HepG2 (cell line): Measurements from ENCODE around the gene C16orf82. TPM values are rescaled to one million over a fixed set of nuclear protein-coding genes. Genes with fewer than 3 reads are reported as not detected.

Experiments used
- ATAC-seq: fragments of 200-7000 bp; cut with Tn5 transposase; 3 replicates; pipeline ENCODE4 v1.9.1; 2020; ENCODE audit warnings: mild to moderate bottlenecking, moderate library complexity
- BruUV-seq: library from RNA; stranded (reverse); fragments of 400-500 nt; replicated peaks from 2 replicates; lab custom pipeline; 2021; lab: Mats Ljungman, UMichigan
- CTCF ChIA-PET: fragments of 300-600 bp; formaldehyde crosslinking; extraction: SDS; loops from one replicate; lab custom pipeline; 2021; ENCODE audit warnings: low total read pairs, inconsistent platforms, low intra/inter-chr PET ratio; lab: Yijun Ruan, JAX
- POLR2A ChIA-PET: fragments of 350-600 bp; sonication (Branson Sonifier 250); formaldehyde crosslinking; loops from one replicate; lab custom pipeline; 2020; ENCODE audit warnings: antibody characterized with exemption, inconsistent platforms; lab: Yijun Ruan, JAX
- DNase-seq: peaks from one replicate; pipeline ENCODE4 v3.0.0-alpha.2; 2015; ENCODE audit warnings: low spot score
- FAIRE-seq: peaks from 3 replicates; lab custom pipeline; 2011; peaks lifted over from hg19 to GRCh38; lab: Jason Lieb, UNC
- H2AFZ ChIP-seq: one replicate; pipeline ENCODE4 v1.6.1; 2011; ENCODE audit warnings: low read length, inconsistent platforms
- H3K27ac ChIP-seq: fragments of 300-600 bp; 3 replicates; pipeline ENCODE4 v1.8.0; 2011; ENCODE audit warnings: mixed run types, mild to moderate bottlenecking, mixed read lengths, low read length, inconsistent platforms; ENCODE audit not compliant: insufficient read depth; ENCODE audit errors: extremely low read length
- H3K27me3 ChIP-seq, 2 experiments: fragments of 200-600 bp in 1 of 2; 2 replicates in 1 of 2; 3 replicates in 1 of 2; pipeline versions ENCODE4 v1.6.0 to v1.8.0; 2011; ENCODE audit warnings: low read length in 2 of 2, mild to moderate bottlenecking in 2 of 2, moderate library complexity in 2 of 2, inconsistent platforms in 1 of 2; ENCODE audit not compliant: insufficient read depth in 2 of 2, control insufficient read depth in 1 of 2
- H3K36me3 ChIP-seq, 2 experiments: fragments of 200-600 bp in 1 of 2; replicated peaks in 1 of 2; 2 replicates in 1 of 2; 3 replicates in 1 of 2; pipeline versions ENCODE4 v1.5.1 to v1.8.0; 2011; ENCODE audit warnings: low read length in 2 of 2, inconsistent platforms in 1 of 2; ENCODE audit not compliant: insufficient read depth in 2 of 2, control insufficient read depth in 1 of 2
- H3K4me1 ChIP-seq: 2 replicates; pipeline ENCODE4 v1.5.1; 2012; ENCODE audit warnings: low read length, inconsistent platforms; ENCODE audit not compliant: insufficient read depth
- H3K4me2 ChIP-seq: 2 replicates; pipeline ENCODE4 v1.6.0; 2011; ENCODE audit warnings: low read depth, low read length, inconsistent platforms
- H3K4me3 ChIP-seq, 3 experiments: fragments of 200-600 bp in 1 of 3; sonication (generic), shearing (Covaris generic) in 1 of 3; replicated peaks in 1 of 3; 2 replicates each; pipeline ENCODE4 v1.5.1; 2011 to 2016; ENCODE audit warnings: low read length in 3 of 3, inconsistent platforms in 2 of 3, low read depth in 2 of 3, mild to moderate bottlenecking in 2 of 3, control low read depth in 1 of 3, mixed read lengths in 1 of 3; ENCODE audit not compliant: insufficient read depth in 1 of 3
- H3K79me2 ChIP-seq: one replicate; pipeline ENCODE4 v1.6.1; 2011; ENCODE audit warnings: low read length, inconsistent platforms; ENCODE audit not compliant: insufficient read depth
- H3K9ac ChIP-seq: 2 replicates; pipeline ENCODE4 v1.6.0; 2011; ENCODE audit warnings: mild to moderate bottlenecking, low read depth, low read length, inconsistent platforms; ENCODE audit not compliant: insufficient read depth
- H3K9me3 ChIP-seq: 2 replicates; pipeline ENCODE4 v1.5.1; 2012; ENCODE audit warnings: mild to moderate bottlenecking, low read length
- H4K20me1 ChIP-seq: 2 replicates; pipeline ENCODE4 v1.6.0; 2011; ENCODE audit warnings: inconsistent platforms, mild to moderate bottlenecking, low read length, moderate library complexity; ENCODE audit not compliant: insufficient read depth
- CHD2 ChIP-seq: IDR thresholded peaks from 2 replicates; pipeline ENCODE4 v1.6.1; 2011; ENCODE audit warnings: low read depth, low read length, improper control_type of control experiment
- HMGA1 ChIP-seq: sonication (generic); formaldehyde crosslinking; conservative IDR thresholded peaks from 2 replicates; pipeline ENCODE4 v1.4.0; 2020; ENCODE audit warnings: missing genetic modification reagents
- KLF9 ChIP-seq: IDR thresholded peaks from 2 replicates; pipeline ENCODE4 v1.6.1; 2016; ENCODE audit warnings: low read depth
- MAFG ChIP-seq: sonication (generic); formaldehyde crosslinking; IDR thresholded peaks from 2 replicates; pipeline ENCODE4 v1.5.1; 2020; ENCODE audit warnings: mild to moderate bottlenecking, missing genetic modification reagents
- MXD1 ChIP-seq: sonication (generic); formaldehyde crosslinking; IDR thresholded peaks from 2 replicates; pipeline ENCODE4 v1.4.0; 2020; ENCODE audit warnings: mild to moderate bottlenecking, missing genetic modification reagents
- RFXANK ChIP-seq: IDR thresholded peaks from 2 replicates; pipeline ENCODE4 v1.6.1; 2016
- SP5 ChIP-seq: IDR thresholded peaks from 2 replicates; pipeline ENCODE4 v1.6.1; 2016; ENCODE audit warnings: low read depth, borderline replicate concordance
- SRF ChIP-seq: IDR thresholded peaks from 2 replicates; pipeline ENCODE4 v1.6.1; 2011; ENCODE audit warnings: mild to moderate bottlenecking, low read depth, low read length, moderate library complexity
- STAG1 ChIP-seq: sonication (generic); formaldehyde crosslinking; IDR thresholded peaks from 2 replicates; pipeline ENCODE4 v1.4.0; 2020; ENCODE audit warnings: missing genetic modification reagents
- STAT5B ChIP-seq: sonication (generic); formaldehyde crosslinking; IDR thresholded peaks from 2 replicates; pipeline ENCODE4 v1.4.0; 2020; ENCODE audit warnings: missing genetic modification reagents
- XRCC5 ChIP-seq: fragments of 200-400 bp; formaldehyde crosslinking; optimal IDR thresholded peaks from 2 replicates; pipeline ENCODE3; 2017; ENCODE audit warnings: mild to moderate bottlenecking, low read length
- ZMAT3 ChIP-seq: sonication (generic); formaldehyde crosslinking; conservative IDR thresholded peaks from 2 replicates; pipeline ENCODE4 v1.7.0; 2021; ENCODE audit warnings: missing genetic modification reagents
- ZNF121 ChIP-seq: sonication (generic); formaldehyde crosslinking; IDR thresholded peaks from 2 replicates; pipeline ENCODE4 v1.5.0; 2020; ENCODE audit warnings: mild to moderate bottlenecking, missing genetic modification reagents
- ZNF24 ChIP-seq: fragments of 450-650 bp; IDR thresholded peaks from 2 replicates; pipeline ENCODE4 v1.6.1; 2017; ENCODE audit warnings: antibody characterized with exemption, mild to moderate bottlenecking
- ZNF275 ChIP-seq: sonication (generic); formaldehyde crosslinking; IDR thresholded peaks from 2 replicates; pipeline ENCODE4 v1.8.0; 2022; ENCODE audit warnings: missing genetic modification reagents, mild to moderate bottlenecking, inconsistent platforms, borderline replicate concordance
- ZNF280B ChIP-seq: sonication (generic); formaldehyde crosslinking; IDR thresholded peaks from 2 replicates; pipeline ENCODE4 v1.5.0; 2020; ENCODE audit warnings: missing genetic modification reagents, mild to moderate bottlenecking, borderline replicate concordance
- ZNF44 ChIP-seq: sonication (generic); formaldehyde crosslinking; IDR thresholded peaks from 2 replicates; pipeline ENCODE4 v1.5.1; 2020; ENCODE audit warnings: mild to moderate bottlenecking, missing genetic modification reagents
- ZNF614 ChIP-seq: IDR thresholded peaks from 2 replicates; pipeline ENCODE4 v1.6.1; 2018; ENCODE audit warnings: missing biosample characterization, missing genetic modification reagents, inconsistent platforms, borderline replicate concordance
- ZNF792 ChIP-seq: IDR thresholded peaks from 2 replicates; pipeline ENCODE4 v1.6.1; 2016
- ZSCAN31 ChIP-seq: sonication (generic); formaldehyde crosslinking; IDR thresholded peaks from 2 replicates; pipeline ENCODE4 v1.5.0; 2020; ENCODE audit warnings: low read depth, mild to moderate bottlenecking, missing genetic modification reagents
- WGBS: methylation state at CpG from one replicate; pipeline ENCODE4 v1.1.6; 2017; ENCODE audit warnings: low lambda C conversion rate; 5-methylcytosine and 5-hydroxymethylcytosine counted together
- in situ Hi-C: cut with HindIII; loops from 2 replicates; pipeline ENCODE4 v1.10.0; 2017; ENCODE audit warnings: low pct_unique_long_range_greater_than_20kb; ENCODE audit not compliant: extremely low pct_ligation_motif_present
- intact Hi-C: fragments of 100-400 bp; cut with micrococcal nuclease; formaldehyde crosslinking; loops from one replicate; pipeline ENCODE4 v1.10.0; 2022; ENCODE audit not compliant: unreplicated experiment
- polyA plus RNA-seq, 8 experiments: library from polyadenylated mRNA; depleted of rRNA in 3 of 8; stranded (reverse) in 7 of 8; unstranded in 1 of 8; fragments of >200 nt; fragmentation: Illumina TruSeq in 4 of 8; extraction: Trizol in 4 of 8; gene quantifications; 2 replicates each; pipeline versions ENCODE4 v1.2.1 to v1.2.3, GENCODE V29; 2011 to 2016; ENCODE audit warnings: low read depth in 4 of 8, missing spikeins in 1 of 8, mixed read lengths in 1 of 8; ENCODE audit not compliant: insufficient read depth in 1 of 8
- total RNA-seq, 5 experiments: library from RNA; depleted of rRNA; stranded (reverse); fragments of >200 nt; fragmentation: Illumina TruSeq; extraction: Trizol; gene quantifications; 2 replicates each; pipeline ENCODE4 v1.2.3, GENCODE V29; 2016; ENCODE audit warnings: low read depth in 1 of 5

Gene C16orf82
- total and polyA plus RNA-seq, 2 of the 13 experiments (the other 11 are each of a cell fraction or from before 2014, with no cell fraction given), result not detected

GRCh38 chr16:27073733-27074132 is 7.0 kb downstream of the C16orf82 start:
- Histone ChIP-seq H4K20me1 (no peaks in the 10 kb centered on the region), H2AFZ (no peak overlapping the region), H3K4me3 (no peak overlapping the region), H3K9me3 (0 out of 2 replicates have a peak, but pooled peaks cover 3% of the 10 kb centered on the region)
- no peak for DNase-seq
- 1% methylated on average over 10 of the region's 11 CpGs for WGBS
- intact Hi-C loops, result no loop called here
- POLR2A ChIA-PET, result no interaction called here
- TF ChIP-seq ZNF121 (CRISPR knock-in tag) (no peak), ZMAT3 (no peak), ZNF24 (no peak), ZSCAN31 (CRISPR knock-in tag) (no peak), SP5 (CRISPR knock-in tag) (no peak), MXD1 (CRISPR knock-in tag) (0 out of 2 replicates have a peak, but pooled peaks have one; percentile 21)
- TF ChIP-seq, all 625 proteins: peak for 1
- peak; percentile 59 for ATAC-seq
- in situ Hi-C loops, result no loop called here
- Histone ChIP-seq H3K4me1 (no peaks in the 10 kb centered on the region), H3K79me2 (no peaks in the 10 kb centered on the region), H3K4me2 (no peak overlapping the region), H3K27me3 (peaks cover 1 to 28% of the 10 kb centered on the region in 2 experiments; a peak in 4 of 5 replicates), H3K36me3 (no peaks in the 10 kb centered on the region), H3K9ac (no peak overlapping the region), H3K27ac (no peak overlapping the region)
- FAIRE-seq, result no peak
- CTCF ChIA-PET, result no interaction called here
- no TSS peak for BruUV-seq

- in situ Hi-C loops (no loop called here), intact Hi-C loops (no loop called here)
- Histone ChIP-seq H3K9me3 (no peaks in the 10 kb centered on the region), H3K79me2 (no peaks in the 10 kb centered on the region), H3K36me3 (no peaks in the 10 kb centered on the region), H3K4me2 (no peak overlapping the region), H3K9ac (no peak overlapping the region), H3K27me3 (peaks cover 0 to 14% of the 10 kb centered on the region in 2 experiments; a peak in 4 of 5 replicates), H4K20me1 (no peaks in the 10 kb centered on the region), H3K4me1 (no peaks in the 10 kb centered on the region), H3K4me3 (no peak overlapping the region), H3K27ac (no peak overlapping the region), H2AFZ (no peak overlapping the region)
- CTCF ChIA-PET, result no interaction called here
- peak; percentile 92 for ATAC-seq
- WGBS, result 12% methylated on average over 4 of the region's 4 CpGs
- peak; percentile 80 for FAIRE-seq
- DNase-seq, result peak; percentile 43
- POLR2A ChIA-PET, result no interaction called here
- BruUV-seq, result no TSS peak
- TF ChIP-seq KLF9 (CRISPR knock-in tag) (no peak), STAT5B (no peak), ZNF792 (CRISPR knock-in tag) (no peak), HMGA1 (CRISPR knock-in tag) (no peak), ZNF275 (CRISPR knock-in tag) (no peak), ZNF614 (CRISPR knock-in tag) (no peak), CHD2 (no peak), STAG1 (peak; percentile 46), XRCC5 (peak; percentile 30), RFXANK (CRISPR knock-in tag) (no peak), MAFG (CRISPR knock-in tag) (no peak), ZNF280B (no peak), SRF (no peak), ZNF44 (CRISPR knock-in tag) (no peak)
These were observed 14.2 kb downstream of the C16orf82 start for GRCh38 chr16:27080895-27081294.
